GM18861 (cell line): ENCODE measurements around the gene PCGF5.
"Not testable (repeated sequence)": the region's sequence is repeated elsewhere in the genome, so short reads cannot be mapped to it uniquely, and the experiment has no call there.

Source experiments
- ATAC-seq: cut with Tn5 transposase; IDR thresholded peaks from one replicate; pipeline ENCODE4 v1.9.1; 2021; ENCODE audit not compliant: unreplicated experiment

The PCGF5 gene

DNA sequence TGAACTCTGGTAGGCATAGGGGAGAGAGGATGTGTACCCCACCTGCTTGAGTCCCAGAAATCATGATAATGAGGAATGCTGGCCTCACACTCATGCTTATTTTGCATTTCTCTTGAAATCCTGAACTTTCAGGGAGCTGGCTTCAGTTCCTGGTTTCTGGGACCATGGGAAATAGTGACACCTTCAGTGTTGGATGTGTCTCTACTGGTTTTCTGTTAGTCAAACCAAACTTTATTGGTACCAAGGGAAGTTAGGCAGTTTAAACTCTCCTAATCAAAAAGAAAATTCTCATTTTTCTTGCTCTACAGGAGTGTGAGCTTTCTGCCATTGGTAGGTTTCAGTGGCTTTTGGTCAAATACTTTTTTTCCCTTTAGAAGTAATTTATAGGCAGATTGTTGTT, 11.8 kb upstream of the PCGF5 start:
- no peak for ATAC-seq

DNA sequence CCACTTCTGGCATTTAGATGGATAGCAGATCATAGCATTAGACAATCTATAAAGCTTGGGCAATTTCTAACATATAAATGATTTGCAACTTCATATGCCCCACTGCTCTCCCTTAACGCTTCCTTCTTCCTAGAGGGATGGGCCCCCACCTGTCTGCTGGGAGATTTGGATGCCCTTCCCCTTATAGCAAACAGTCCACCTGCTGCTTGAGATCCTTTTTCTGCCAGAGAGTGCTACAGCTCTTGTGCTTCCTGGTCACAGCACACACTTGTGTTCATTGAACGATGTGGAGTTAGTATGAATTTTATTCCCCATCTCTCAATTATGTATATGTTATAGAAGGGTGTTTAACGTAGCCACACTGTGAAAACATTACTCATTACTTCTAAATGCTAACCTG, 10.4 kb upstream of the PCGF5 start:
- ATAC-seq, result no peak

DNA sequence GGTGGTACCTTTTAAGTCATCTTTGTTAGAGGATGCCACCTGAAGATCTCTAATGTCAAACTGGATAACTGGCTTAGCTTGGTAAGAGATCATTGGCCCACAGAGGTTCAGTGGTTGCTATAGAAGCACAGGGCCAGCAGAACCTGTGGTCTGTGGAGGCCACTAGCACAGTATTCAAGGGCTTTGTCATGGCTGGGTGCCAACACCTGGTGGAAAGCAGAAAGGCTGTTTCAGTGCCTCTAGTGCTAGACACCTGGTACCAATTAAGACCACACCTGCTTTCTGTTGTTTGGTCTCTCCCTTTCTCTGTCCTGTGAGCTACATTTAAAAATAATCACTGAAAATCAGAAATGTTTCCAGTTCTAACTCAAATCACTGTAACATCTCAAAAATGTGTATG, 10.0 kb upstream of the PCGF5 start:
- peak; percentile 83 for ATAC-seq

DNA sequence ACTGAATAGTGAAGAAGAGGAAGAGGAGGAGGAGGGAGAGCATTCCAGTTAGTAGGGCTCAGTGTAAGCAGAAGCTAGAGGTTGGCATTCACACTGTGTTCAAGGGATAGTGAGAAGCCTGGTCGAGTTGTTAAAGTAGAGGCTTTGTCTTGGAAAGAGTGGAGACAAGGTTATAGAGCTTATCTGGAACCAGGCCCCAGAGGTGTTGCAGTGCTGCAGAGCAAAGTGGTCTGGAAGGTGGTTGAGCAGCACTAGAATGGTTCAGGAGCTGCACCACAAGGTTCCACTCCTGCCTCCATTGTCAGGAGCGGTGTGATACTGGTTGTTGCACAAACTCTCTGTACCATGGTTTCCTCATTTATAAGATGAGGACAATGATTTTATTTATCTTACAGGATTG, 8.8 kb upstream of the PCGF5 start:
- no peak for ATAC-seq

DNA sequence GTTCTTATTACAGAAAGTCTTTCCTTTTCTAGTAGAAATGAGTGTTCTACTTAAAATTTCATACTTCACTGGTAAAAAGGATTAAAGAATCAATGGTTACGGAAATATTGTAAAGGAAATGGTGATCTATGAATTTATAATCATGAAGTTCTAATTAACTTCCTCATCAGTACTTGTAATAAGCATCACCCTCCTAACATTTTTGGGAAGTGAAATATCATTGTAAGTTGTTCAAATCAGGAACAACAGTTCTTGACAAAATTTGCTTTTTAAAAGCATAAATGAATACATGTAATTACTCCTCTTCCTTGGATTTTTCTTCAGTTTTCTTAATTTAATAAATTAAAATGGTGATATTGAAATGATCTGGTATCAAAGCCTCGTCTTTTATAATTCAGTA, 5.6 kb upstream of the PCGF5 start:
- no peak for ATAC-seq

DNA sequence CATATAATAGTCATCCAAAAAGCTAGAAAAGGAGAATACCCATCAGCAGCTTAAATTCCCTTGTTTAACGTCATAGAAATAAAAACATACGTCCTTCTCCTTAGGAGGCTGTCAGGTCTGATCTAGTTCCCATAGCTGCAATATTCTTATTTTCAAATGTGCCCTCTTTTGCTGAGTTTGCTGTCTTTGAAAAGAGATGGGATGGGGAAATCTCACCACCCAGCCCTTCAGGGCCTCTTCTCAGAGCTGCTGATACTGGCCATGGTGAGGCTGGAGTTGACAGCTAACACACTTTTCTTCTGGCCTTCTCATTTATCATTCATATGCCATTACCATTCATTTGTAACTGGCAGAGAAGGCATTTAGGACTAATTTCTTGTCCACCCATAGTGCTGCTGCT, 5.1 kb upstream of the PCGF5 start:
- ATAC-seq, result no peak

DNA sequence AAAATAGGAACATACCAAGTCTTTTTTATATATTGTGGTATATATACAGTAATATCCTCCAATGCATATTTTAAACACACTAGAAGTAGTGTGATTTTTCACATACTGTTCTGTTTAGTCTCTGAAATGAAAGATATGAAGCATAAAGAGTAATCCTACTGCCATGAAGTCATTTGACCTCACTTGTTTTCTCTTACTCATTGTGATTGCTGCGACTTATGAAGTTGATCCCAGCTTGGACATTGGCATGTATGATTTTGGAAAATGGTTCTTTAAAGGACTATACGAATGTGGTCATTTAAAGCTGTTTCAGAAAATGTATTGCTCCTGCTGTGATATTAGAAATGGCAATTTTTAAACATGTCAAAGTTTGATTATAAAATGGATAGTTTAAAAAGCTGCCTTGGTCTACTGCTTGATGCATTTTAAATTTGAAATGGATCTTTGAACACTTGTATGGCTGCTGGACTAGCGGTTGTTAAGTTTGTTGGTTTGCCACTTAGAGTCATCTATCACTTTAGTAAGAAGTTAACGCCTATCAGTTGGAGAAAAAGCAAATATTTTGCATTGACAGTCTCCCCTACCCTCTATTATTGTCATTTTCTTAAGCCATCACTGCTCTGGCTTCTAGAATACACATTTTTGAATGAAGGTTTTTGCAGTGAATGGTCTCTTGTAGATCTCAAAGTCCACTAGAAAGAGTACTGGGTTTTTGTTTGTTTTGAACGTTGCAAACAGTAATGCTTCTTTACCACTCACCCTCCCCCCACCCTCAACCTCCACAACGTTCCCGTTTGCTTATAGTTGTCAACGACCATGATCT, 881 bp upstream of the PCGF5 start:
- no peak for ATAC-seq

DNA sequence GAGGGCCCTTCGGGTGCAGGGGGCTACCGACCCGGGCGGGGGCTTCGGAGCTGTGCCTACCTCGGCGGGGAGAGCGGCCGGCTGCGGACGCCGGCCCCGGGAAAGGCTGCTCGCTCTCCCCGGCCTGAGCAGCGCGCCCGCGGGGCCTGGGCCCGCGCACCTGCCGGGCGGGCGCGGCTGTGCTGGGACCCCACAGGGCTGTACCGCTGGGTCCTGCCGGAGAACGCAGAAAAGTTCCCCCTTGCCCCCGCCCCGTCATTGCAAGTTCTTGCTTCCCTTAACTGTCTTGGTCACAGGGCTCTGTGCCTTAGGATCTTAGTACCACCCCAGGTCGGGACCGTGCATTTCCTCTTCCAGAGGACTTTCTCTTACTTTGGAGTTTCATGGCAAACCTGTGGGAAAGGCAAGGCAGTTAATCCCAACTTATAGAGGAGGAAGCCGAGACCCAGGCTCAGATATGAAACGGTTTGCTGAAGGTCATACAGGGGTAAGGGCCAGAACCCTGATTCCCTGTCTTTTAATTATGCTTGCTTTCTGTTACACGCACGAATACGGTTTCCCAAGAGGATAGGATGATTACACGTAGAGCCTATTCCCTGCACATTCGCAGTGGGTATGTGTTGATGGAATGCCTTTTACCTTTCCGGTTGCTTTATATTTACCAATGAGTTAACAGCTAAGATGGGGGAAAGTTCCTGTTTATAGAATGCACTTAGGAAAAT, 652 bp downstream of the PCGF5 start:
- ATAC-seq, result no peak

DNA sequence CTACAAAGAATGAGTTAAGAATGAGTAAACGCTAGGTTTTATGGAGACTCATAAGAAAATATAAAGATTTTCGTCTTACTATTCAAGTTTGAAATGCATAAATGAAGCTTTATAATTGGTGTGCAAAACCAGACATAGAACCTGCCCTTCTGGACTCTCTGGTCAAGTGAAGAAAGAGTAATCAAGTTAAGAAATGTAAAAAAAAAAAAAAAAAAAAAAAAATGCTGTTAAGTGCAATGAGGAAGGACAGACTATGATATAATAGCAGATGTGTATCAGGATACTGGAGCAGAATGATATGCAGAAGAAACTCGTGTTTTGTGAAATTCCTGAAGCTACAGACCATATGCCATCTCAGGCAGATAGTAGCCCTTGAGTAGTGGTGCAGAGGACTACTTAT, 5.6 kb downstream of the PCGF5 start:
- no peak for ATAC-seq

DNA sequence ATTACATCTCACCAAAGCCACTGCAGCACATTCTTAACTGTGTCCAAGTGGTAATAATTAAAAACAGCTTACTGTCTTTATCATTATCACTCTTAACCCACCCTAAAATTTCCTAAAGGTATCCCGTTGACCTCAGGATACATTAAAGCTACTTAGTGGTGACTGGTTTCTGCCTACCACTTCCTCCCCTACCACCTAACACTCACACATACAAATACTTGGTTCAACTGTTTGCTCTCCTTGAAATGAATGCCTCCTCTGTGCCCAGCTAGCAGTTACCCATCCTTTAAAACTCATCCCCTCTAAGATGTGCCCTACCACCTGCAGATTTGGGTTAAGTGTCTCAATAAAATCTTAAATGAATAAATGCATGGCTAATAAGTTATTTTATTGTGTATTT, 7.1 kb downstream of the PCGF5 start:
- no peak for ATAC-seq

DNA sequence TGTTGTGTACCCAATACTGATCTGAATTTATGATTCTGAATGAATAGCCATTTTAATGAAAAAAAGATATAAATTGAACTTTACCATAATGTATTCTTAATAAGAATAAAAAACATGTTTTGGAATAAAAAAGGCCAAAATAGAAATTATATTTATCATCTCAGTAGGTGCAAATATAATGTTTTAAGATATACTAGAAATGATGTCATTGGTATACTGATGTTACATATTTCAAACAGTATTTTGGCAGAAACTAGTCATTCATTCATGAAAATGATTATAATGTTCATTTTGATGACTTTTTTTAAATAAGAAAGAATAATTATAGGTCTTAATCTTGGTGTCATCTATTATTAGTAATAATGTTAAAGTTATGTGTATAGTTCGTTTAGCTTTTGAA, 9.2 kb downstream of the PCGF5 start:
- no peak for ATAC-seq

DNA sequence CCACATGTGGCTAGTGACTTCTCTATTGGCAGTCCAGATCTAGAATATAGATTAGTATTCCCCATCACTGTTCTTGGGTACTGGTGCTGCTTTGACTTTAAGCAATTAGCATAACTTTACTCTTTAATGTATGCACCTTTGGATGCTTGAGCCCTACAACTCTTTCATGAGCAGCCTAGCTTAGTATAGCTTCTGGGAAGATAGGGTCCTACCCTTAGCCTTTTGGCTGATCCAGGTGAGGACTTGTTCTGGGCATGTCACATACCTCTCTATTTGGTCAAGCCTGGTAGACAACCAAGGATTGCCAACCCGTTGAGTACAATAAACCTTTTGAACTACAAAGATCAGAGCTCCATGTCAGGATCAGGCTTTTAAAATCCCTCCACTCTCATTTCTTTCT, 17.7 kb downstream of the PCGF5 start:
- no peak for ATAC-seq

DNA sequence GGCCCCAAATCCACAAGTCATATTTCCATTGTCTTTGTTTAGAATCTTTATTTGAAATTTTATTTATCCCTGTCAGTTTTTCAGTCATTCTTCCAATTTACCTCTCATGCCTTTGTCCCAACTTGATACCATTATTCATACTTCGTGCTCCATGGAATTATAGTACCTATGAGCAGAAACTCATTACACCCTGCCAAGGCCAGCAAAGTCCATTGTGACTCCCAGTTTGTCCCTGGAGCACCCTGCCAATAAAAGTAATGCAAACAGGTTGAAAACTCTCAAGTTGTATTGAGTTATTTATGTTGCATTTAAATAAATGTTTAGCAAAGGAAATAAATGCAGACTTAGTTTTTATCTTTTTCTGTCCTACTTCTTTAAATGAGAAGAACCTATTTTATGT, 19.3 kb downstream of the PCGF5 start:
- ATAC-seq, result no peak

DNA sequence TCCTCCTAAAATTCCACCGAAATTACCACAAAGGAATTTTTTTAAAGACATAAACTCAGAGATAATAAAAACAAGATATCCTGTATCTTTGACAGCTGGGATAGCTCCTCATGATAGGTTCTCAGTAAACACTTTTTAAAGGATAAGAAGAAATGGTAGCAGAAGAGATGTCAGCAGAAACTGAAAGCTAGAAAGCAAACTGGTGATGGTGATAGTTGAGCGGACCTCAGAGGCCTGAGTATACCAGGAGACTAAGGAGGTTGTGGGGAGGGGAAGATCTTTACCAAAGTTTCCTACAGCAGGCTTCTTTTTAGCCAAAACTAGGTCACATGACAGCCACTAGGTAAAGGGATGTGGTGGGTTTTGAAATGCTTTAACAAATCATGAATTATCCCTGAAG, 22.5 kb downstream of the PCGF5 start:
- ATAC-seq, result no peak

DNA sequence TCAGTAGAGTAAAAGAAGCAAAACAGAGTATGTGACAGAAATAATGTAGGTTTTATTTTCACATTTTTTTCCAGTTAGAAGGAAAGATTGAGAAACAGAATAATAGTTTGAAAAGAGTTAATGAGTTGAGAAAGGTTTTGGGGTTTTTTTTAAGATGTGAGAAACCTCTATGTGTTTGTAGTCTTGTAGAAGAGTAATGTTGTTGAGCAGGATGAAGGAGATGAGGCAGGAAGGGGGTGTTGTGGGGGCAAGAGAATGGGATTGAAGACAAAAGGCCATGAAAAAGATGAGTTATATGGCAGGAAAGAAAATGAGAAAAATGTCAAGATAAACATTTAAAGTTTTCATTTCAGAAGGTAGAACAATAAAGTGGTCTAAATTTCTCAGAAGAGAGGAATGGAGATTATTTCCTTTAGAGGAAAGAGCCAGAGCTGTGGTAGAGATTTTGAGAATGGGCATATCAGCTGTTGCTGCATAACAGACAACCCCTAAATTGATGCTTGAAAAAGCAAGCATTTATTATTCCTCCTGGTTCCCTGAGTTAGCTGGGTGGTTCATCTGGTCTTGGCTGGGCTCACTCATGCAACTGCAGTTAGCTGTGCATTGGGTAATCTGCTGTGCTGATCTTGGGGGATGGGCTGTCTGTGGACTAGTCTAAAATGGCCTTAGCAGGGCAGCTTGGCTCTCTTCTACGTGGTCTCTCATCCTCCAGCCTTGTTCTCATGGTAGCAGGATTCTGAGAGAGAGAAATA, 27.1 kb downstream of the PCGF5 start:
- ATAC-seq, result no peak

DNA sequence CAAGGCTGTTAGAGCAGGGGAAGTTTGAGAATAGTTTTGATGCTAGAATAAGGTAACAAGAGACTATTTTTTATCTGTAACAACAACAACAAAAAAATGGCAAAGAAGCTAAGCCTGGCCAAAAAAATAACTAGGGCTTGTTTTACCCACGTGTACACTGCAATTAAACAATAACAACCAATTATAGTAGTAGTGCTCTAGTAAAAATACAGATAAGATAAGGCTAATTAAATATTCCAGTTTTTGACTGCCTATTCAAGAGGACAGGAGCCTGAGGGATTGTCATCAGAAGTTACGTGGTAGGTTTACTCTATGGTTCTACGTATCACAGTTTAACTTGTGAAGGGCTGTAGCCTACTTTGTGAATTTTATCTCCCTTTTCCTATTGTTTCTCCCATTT, 29.2 kb downstream of the PCGF5 start:
- no peak for ATAC-seq

DNA sequence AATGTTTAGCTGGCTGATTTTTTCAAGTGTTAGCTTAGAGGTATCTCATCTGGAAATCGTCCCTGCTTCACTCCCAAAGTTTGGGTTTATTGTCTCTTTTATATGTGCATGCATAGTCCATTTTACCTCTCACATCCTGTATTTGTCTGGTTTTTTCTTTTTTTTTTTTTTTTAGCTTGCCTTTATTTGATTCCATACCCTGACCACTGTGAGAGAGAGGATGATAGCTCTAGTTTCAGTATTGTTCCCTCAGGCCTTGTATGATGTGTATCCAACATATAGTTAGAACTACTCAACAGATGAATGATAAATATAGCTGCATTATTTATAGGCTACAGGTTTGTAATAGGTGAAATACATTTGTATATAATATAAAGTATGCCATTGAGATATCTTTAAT, 29.9 kb downstream of the PCGF5 start:
- ATAC-seq, result no peak

DNA sequence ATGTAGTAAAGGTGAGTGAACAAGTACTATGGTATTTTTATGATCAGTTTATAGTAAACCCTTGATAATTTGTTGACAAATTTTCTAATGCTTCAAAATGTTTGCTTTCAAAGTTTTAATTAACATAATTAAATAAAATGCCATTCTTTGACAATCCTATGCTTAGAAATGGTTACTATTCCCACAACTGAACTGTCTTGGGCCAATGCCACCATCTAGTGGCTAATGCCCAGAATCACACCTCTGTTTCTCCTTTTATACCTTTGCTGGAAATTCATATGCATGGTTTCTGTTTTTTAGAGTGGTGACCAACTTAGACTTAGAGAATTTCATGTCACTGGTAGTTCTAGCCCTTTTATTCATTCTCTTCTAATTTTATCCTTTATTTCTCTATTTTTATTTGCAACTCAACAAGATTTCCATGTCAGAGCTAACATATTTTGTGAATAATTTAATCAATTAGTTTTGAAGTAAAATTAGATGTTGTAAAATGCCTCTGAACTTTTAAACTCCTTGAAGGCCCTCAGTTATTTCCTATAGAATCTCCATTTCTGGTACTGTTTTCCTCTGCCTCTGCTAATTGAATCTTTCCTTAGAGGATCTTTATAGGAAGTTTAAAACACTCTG, 31.1 kb downstream of the PCGF5 start:
- ATAC-seq, result peak; percentile 62

DNA sequence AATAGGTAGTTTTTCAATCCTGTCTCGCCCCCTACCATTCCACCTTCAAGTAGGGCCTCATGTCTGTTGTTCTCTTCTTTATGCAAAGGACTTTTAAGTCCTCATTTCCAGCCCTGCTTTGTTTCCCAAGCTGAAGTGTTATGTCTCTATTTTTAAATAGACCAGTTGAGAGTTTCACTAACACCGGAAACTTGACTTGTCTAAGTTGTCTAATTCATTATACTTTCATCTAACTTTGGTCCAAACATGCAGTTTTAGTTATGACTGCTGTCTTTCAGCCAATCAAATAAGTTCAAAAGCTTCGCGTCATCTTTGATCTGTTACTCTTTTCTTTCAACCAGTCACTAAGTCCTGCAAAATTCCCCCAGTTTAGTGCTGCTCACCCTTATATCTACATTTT, 32.8 kb downstream of the PCGF5 start:
- no peak for ATAC-seq

DNA sequence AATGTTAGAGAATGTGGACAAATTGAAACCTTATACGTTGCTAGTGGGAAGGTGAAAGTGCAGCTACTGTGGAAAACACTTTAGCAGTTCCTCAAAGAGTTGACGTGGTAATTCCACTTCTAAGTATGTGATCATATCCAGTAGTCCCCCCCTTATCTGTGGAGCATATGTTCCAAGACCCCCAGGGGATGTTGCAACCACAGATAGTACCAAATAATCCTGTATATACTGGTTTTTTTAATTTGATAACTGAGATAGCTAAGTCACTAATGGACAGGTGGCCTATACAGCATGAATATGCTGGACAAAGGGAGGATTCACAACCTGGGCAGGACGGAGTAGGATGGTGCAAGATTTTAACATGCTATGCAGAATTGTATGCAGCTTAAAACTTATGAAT, 36.8 kb downstream of the PCGF5 start:
- ATAC-seq, result no peak

DNA sequence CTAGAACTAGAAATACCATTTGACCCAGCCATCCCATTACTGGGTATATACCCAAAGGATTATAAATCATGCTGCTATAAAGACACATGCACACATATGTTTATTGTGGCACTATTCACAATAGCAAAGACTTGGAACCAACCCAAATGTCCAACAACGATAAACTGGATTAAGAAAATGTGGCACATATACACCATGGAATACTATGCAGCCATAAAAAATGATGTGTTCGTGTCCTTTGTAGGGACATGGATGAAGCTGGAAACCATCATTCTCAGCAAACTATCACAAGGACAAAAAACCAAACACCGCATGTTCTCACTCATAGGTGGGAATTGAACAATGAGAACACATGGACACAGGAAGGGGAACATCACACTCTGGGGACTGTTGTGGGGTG, 40.0 kb downstream of the PCGF5 start:
- not testable (repeated sequence) for ATAC-seq

DNA sequence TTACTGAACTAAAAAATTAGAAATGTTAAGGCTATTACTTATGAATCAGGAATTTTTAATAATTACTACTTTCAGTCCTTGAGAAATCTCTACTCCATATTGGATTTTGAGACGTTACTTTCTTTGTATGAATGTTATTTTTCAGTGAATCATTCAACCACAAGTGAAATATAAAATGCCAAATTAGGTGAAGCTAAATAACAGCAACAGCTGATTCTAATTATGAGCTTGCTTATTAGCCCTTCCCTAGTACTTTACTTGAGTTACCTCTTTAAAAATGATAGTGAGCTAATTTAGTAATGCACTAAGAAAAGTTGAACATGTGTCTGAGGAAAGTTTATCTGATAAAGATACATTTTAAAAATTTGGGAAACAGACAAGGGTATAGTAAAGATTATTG, 51.4 kb downstream of the PCGF5 start:
- ATAC-seq, result no peak
